ENCODE data around the gene TRIM40. TPM values are rescaled to one million over a fixed set of nuclear protein-coding genes. Genes with fewer than 3 reads are reported as not detected.
"Not testable (repeated sequence)": the region's sequence is repeated elsewhere in the genome, so short reads cannot be mapped to it uniquely, and the experiment has no call there.

The TRIM40 gene
- total and polyA plus RNA-seq, 8 donors = not detected

DNA sequence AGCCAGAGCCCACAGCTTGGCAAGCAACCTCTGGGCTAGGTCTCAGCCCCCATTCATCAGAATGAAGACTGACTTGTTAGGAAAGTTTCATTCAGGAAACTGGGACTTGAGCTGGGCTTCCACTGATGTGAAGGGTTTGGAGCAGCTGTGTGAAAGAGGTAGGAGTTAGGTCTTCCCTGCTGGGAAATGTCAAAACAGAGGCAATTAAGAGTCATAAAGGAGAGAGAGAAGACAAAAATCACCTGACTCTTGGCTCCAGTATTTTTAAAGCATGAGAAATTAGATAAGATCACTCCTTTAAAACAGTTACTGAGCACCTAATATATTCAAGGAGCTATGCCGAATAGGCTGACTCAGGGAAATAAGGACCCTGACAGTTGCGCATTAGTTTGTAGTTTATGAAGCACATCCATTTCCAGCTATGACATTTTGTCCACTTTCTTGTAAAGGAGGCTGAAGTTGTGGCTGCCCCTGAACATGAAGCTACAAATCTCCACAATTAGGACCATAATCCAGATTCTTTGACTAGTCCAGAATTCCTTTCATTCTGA lies 3.9 kb upstream of the TRIM40 start:
- Histone ChIP-seq H3K36me3 (no peaks in the 10 kb centered on the region), H3K4me1 (peaks cover 7 to 23% (median 18%) of the 10 kb centered on the region in 4 donors), H3K27ac (no peak overlapping the region), H3K27me3 (peaks cover 11 to 89% (median 46%) of the 10 kb centered on the region in 3 donors), H3K9me3 (no peaks in the 10 kb centered on the region), H3K4me3 (no peak overlapping the region)
- 76 to 93% (median 87%) methylated on average over 2 of the region's 2 CpGs for WGBS, 5 donors
- DNase-seq = no peak
- no peak for TF ChIP-seq POLR2A (IDR thresholded peaks at IDR 0.05)
- TF ChIP-seq POLR2AphosphoS5 (IDR thresholded peaks at IDR 0.05) = no peak
- TF ChIP-seq, protein P1, sequence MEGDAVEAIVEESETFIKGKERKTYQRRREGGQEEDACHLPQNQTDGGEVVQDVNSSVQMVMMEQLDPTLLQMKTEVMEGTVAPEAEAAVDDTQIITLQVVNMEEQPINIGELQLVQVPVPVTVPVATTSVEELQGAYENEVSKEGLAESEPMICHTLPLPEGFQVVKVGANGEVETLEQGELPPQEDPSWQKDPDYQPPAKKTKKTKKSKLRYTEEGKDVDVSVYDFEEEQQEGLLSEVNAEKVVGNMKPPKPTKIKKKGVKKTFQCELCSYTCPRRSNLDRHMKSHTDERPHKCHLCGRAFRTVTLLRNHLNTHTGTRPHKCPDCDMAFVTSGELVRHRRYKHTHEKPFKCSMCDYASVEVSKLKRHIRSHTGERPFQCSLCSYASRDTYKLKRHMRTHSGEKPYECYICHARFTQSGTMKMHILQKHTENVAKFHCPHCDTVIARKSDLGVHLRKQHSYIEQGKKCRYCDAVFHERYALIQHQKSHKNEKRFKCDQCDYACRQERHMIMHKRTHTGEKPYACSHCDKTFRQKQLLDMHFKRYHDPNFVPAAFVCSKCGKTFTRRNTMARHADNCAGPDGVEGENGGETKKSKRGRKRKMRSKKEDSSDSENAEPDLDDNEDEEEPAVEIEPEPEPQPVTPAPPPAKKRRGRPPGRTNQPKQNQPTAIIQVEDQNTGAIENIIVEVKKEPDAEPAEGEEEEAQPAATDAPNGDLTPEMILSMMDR (IDR thresholded peaks at IDR 0.05) = no peak
- TF ChIP-seq EP300 (IDR thresholded peaks at IDR 0.05) = no peak
- intact Hi-C loops (cut with DNase I; ENCODE audit: low total_unique reads) = no loop called here

GRCh38 chr6:30135147-30135546 lies 793 bp upstream of the TRIM40 start:
- Histone ChIP-seq H3K27me3 (peaks cover 0 to 62% (median 15%) of the 10 kb centered on the region in 3 donors), H3K27ac (no peak overlapping the region)
- 77 to 89% (median 79%) methylated on average over 2 of the region's 2 CpGs for WGBS, 5 donors

GRCh38 chr6:30136570-30137286 lies 788 bp downstream of the TRIM40 start:
- DNase-seq = no peak
- H3K36me3 ChIP-seq = no peaks in the 10 kb centered on the region
- intact Hi-C loops (cut with DNase I; ENCODE audit: low total_unique reads) = no loop called here
- no peaks in the 10 kb centered on the region for H3K9me3 ChIP-seq
- TF ChIP-seq EP300 (IDR thresholded peaks at IDR 0.05) (no peak), POLR2A (IDR thresholded peaks at IDR 0.05) (no peak), POLR2AphosphoS5 (IDR thresholded peaks at IDR 0.05) (no peak)
- H3K4me1 ChIP-seq = no peaks in the 10 kb centered on the region
- H3K27ac ChIP-seq = no peak overlapping the region
- peaks cover 0 to 47% (median 3%) of the 10 kb centered on the region in 3 donors for H3K27me3 ChIP-seq
- H3K4me3 ChIP-seq = no peak overlapping the region
- WGBS, 5 donors = 73 to 83% (median 77%) methylated on average over 6 to 11 of the region's 11 CpGs

More at GRCh38 chr6:30135147-30135546, 793 bp upstream of the TRIM40 start:
- intact Hi-C loops (cut with DNase I; ENCODE audit: low total_unique reads) = no loop called here
- Histone ChIP-seq H3K36me3 (no peaks in the 10 kb centered on the region), H3K9me3 (no peaks in the 10 kb centered on the region), H3K4me3 (no peak overlapping the region), H3K4me1 (peaks cover 0 to 9% (median 8%) of the 10 kb centered on the region in 4 donors)
- DNase-seq = no peak
- TF ChIP-seq, protein P1 (IDR thresholded peaks at IDR 0.05) = no peak
- TF ChIP-seq POLR2AphosphoS5 (IDR thresholded peaks at IDR 0.05) (no peak), POLR2A (IDR thresholded peaks at IDR 0.05) (no peak)

DNA sequence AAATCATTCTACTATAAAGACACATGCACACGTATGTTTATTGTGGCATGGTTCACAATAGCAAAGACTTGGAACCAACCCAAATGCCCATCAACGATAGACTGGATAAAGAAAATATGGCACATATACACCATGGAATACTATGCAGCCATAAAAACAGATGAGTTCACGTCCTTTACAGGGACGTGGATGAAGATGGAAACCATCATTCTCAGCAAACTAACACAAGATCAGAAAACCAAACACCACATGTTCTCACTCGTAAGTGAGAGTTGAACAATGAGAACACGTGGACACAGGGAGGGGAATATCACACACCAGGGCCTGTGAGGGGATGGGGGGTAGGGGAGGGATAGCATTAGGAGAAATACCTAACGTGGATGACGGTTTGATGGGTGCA lies 4.3 kb downstream of the TRIM40 start:
- H3K4me3 ChIP-seq; H3K9me3 ChIP-seq; H3K27ac ChIP-seq; H3K36me3 ChIP-seq; H3K4me1 ChIP-seq; DNase-seq; intact Hi-C loops (cut with DNase I; ENCODE audit: low total_unique reads): not testable (repeated sequence)
- H3K27me3 ChIP-seq = peaks cover 0 to 29% (median 0%) of the 10 kb centered on the region in 3 donors
- 79 to 86% (median 82%) methylated on average over 8 of the region's 8 CpGs for WGBS, 5 donors

DNA sequence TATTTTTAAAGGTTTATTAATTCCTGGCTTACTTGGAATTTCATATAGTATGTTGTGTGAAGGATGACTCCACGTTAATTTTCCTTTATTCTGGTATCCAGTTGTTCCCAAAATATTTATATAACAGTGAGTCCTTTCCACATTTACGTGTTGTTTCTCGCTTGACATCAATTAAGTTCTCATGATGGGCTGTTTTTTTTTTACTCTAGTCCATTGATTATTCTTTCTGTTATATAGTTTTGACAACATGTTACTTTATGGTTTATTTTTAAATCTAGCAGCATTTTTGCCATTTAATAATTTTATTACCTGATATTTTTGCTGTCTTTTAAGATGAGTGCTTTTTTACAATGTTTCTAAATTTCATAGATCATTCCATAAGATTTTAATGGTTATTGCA lies 6.7 kb downstream of the TRIM40 start:
- intact Hi-C loops (cut with DNase I; ENCODE audit: low total_unique reads) = no loop called here
- H3K27ac ChIP-seq = no peak overlapping the region
- TF ChIP-seq POLR2AphosphoS5 (IDR thresholded peaks at IDR 0.05) (no peak), EP300 (IDR thresholded peaks at IDR 0.05) (no peak), POLR2A (IDR thresholded peaks at IDR 0.05) (no peak)
- TF ChIP-seq, protein P1 (IDR thresholded peaks at IDR 0.05) = no peak
- H3K27me3 ChIP-seq = peaks cover 0 to 34% (median 0%) of the 10 kb centered on the region in 3 donors
- no peaks in the 10 kb centered on the region for H3K4me1 ChIP-seq
- no peak for DNase-seq
- H3K36me3 ChIP-seq = no peaks in the 10 kb centered on the region
- H3K4me3 ChIP-seq = no peak overlapping the region
- WGBS, 5 donors = 54 to 76% (median 72%) methylated on average over 3 of the region's 3 CpGs
- H3K9me3 ChIP-seq = no peaks in the 10 kb centered on the region
